ENCODE data around the gene NEXN. TPM values are rescaled to one million over a fixed set of nuclear protein-coding genes. Genes with fewer than 3 reads are reported as not detected.

NEXN gene
- total RNA-seq, 1 experiment from 2014 or later: 0.15 TPM

GRCh38 chr1:77889671-77890070 is 1.2 kb downstream of the NEXN start:
- H3K79me2 ChIP-seq (ENCODE audit: insufficient read depth, low read length): no peaks in the 10 kb centered on the region
- H3K4me1 ChIP-seq (ENCODE audit: control insufficient read depth in 1 of 2, insufficient read depth in 2 of 2, low read length in 2 of 2): peaks cover 3 to 16% of the 10 kb centered on the region in 2 experiments; a peak in 3 of 4 replicates
- H3K27ac ChIP-seq (ENCODE audit: low read depth, low read length): no peak overlapping the region
- H3K4me3 ChIP-seq (replicated peaks in 1 of 2; ENCODE audit: low read depth in 1 of 2, low read length in 2 of 2): no peak overlapping the region
- H4K20me1 ChIP-seq (ENCODE audit: insufficient read depth): no peaks in the 10 kb centered on the region
- DNase-seq (ENCODE audit: low read depth, low spot score): no peak
- H3K4me2 ChIP-seq (ENCODE audit: low read length): peak overlapping the region; percentile 21
- H3K9me3 ChIP-seq (ENCODE audit: control insufficient read depth in 1 of 2, insufficient read depth in 1 of 2, low read depth in 1 of 2, low read length in 2 of 2): no peaks in the 10 kb centered on the region
- ATAC-seq: peak; percentile 47; the same call in 1 of the 2 replicates
- BruUV-seq (replicated peaks): no TSS peak
- ChIA-PET POLR2A (no interaction called here), RAD21 (ENCODE audit: low non-redundant PET in 1 of 2, low total read pairs in 2 of 2, uncharacterized antibody in 2 of 2, unreplicated experiment in 2 of 2) (no interaction called here), CTCF (no interaction called here)
- intact Hi-C loops (cut with micrococcal nuclease): no loop called here
- no peak overlapping the region for H2AFZ ChIP-seq (ENCODE audit: low read depth, low read length, poor library complexity, severe bottlenecking)
- no peaks in the 10 kb centered on the region for H3K36me3 ChIP-seq (ENCODE audit: control insufficient read depth in 1 of 2, insufficient read depth in 2 of 2, low read length in 2 of 2)
- H3K9me2 ChIP-seq (ENCODE audit: insufficient read depth): no peaks in the 10 kb centered on the region
- H3K9ac ChIP-seq (ENCODE audit: low read length): no peak overlapping the region
- no peaks in the 10 kb centered on the region for H3K27me3 ChIP-seq (ENCODE audit: insufficient read depth, low read length)
- peak; percentile 5; the same call in 1 of the 2 replicates for TF ChIP-seq CEBPB (IDR thresholded peaks at IDR 0.05; ENCODE audit: low read depth)
- no peak for TF ChIP-seq ZFX (IDR thresholded peaks at IDR 0.05)
- no peak for TF ChIP-seq RAD21 (IDR thresholded peaks at IDR 0.05; ENCODE audit: low read depth)
- TF ChIP-seq FOSL1 (IDR thresholded peaks at IDR 0.05; ENCODE audit: low read depth): no peak
- TF ChIP-seq TCF7L2 (IDR thresholded peaks at IDR 0.05; ENCODE audit: borderline replicate concordance, extremely low read depth, insufficient read depth, insufficient read length): no peak
- TF ChIP-seq ZBTB33 (IDR thresholded peaks at IDR 0.05; ENCODE audit: extremely low read depth, insufficient replicate concordance, low read length): no peak
- no peak for TF ChIP-seq EZH2 (IDR thresholded peaks at IDR 0.05)
- no peak for TF ChIP-seq JUND (IDR thresholded peaks at IDR 0.05)
- no peak for TF ChIP-seq EZH2phosphoT487 (IDR thresholded peaks at IDR 0.05; ENCODE audit: borderline replicate concordance)

- Histone ChIP-seq H2AFZ (ENCODE audit: low read depth, low read length, poor library complexity, severe bottlenecking) (no peak overlapping the region), H3K36me3 (ENCODE audit: control insufficient read depth in 1 of 2, insufficient read depth in 2 of 2, low read length in 2 of 2) (no peaks in the 10 kb centered on the region), H4K20me1 (ENCODE audit: insufficient read depth) (no peaks in the 10 kb centered on the region), H3K4me1 (ENCODE audit: control insufficient read depth in 1 of 2, insufficient read depth in 2 of 2, low read length in 2 of 2) (peaks cover 3 to 16% of the 10 kb centered on the region in 2 experiments; a peak in 3 of 4 replicates), H3K27me3 (ENCODE audit: insufficient read depth, low read length) (no peaks in the 10 kb centered on the region), H3K9me3 (ENCODE audit: control insufficient read depth in 1 of 2, insufficient read depth in 1 of 2, low read depth in 1 of 2, low read length in 2 of 2) (no peaks in the 10 kb centered on the region), H3K4me3 (replicated peaks in 1 of 2; ENCODE audit: low read depth in 1 of 2, low read length in 2 of 2) (no peak overlapping the region), H3K79me2 (ENCODE audit: insufficient read depth, low read length) (no peaks in the 10 kb centered on the region), H3K27ac (ENCODE audit: low read depth, low read length) (no peak overlapping the region), H3K9ac (ENCODE audit: low read length) (no peak overlapping the region), H3K4me2 (ENCODE audit: low read length) (no peak overlapping the region), H3K9me2 (ENCODE audit: insufficient read depth) (no peaks in the 10 kb centered on the region)
- no TSS peak for BruUV-seq (replicated peaks)
- ChIA-PET RAD21 (ENCODE audit: low non-redundant PET in 1 of 2, low total read pairs in 2 of 2, uncharacterized antibody in 2 of 2, unreplicated experiment in 2 of 2) (no interaction called here), POLR2A (no interaction called here), CTCF (no interaction called here)
- intact Hi-C loops (cut with micrococcal nuclease): no loop called here
- no peak for TF ChIP-seq EZH2phosphoT487 (IDR thresholded peaks at IDR 0.05; ENCODE audit: borderline replicate concordance)
- no peak for TF ChIP-seq CEBPB (IDR thresholded peaks at IDR 0.05; ENCODE audit: low read depth)
- no peak for TF ChIP-seq SIN3A (IDR thresholded peaks at IDR 0.05; ENCODE audit: low read depth)
- no peak for TF ChIP-seq EGR1 (IDR thresholded peaks at IDR 0.05; ENCODE audit: low read depth)
- TF ChIP-seq SRF (IDR thresholded peaks at IDR 0.05; ENCODE audit: low read depth): no peak
- TF ChIP-seq CBX3 (IDR thresholded peaks at IDR 0.05; ENCODE audit: low read depth): no peak
- TF ChIP-seq JUND (IDR thresholded peaks at IDR 0.05): no peak
- no peak for TF ChIP-seq ATF3 (IDR thresholded peaks at IDR 0.05)
- DNase-seq (ENCODE audit: low read depth, low spot score) (no peak), ATAC-seq (no peak)
Measured at GRCh38 chr1:77891200-77891599, 2.8 kb downstream of the NEXN start.
